ENCODE results near the gene EFHD1.

DNA sequence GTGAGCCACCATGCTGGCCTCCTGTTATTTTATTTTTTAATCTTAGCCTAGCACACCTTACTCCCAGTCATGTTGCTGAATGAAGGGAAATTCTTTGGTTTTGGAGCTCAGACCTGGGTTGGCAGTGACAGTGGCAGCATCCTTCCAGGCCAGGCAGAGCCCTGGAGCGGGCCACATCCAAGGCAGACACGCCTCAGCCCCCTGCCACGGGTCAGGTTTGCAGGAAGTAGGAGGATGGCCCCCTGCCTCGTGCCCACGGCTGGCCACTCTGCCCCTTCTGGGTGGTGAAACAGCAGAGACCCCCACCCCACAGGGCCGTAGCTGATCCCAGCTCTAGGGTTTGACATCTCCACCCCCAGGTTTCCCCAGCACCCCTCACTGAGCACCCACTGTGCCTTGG lies 11.7 kb downstream of the EFHD1 start:
- TF ChIP-seq CTCF (IDR thresholded peaks at IDR 0.05; ENCODE audit: low read depth, low read length): no peak
- no peak for TF ChIP-seq MAX (IDR thresholded peaks at IDR 0.05; ENCODE audit: low read depth, low read length)
- TF ChIP-seq POLR2A (IDR thresholded peaks at IDR 0.05; ENCODE audit: extremely low read depth, insufficient read length): no peak
